Measurements from ENCODE around the gene UTF1. TPM values are rescaled to one million over a fixed set of nuclear protein-coding genes. Genes with fewer than 3 reads are reported as not detected.
A peak's percentile ranks its signal among the peaks of the same experiment; 100 is the strongest.

UTF1 gene
- total RNA-seq, 2 donors from 2014 or later: 9.2 TPM; not detected in 1

DNA sequence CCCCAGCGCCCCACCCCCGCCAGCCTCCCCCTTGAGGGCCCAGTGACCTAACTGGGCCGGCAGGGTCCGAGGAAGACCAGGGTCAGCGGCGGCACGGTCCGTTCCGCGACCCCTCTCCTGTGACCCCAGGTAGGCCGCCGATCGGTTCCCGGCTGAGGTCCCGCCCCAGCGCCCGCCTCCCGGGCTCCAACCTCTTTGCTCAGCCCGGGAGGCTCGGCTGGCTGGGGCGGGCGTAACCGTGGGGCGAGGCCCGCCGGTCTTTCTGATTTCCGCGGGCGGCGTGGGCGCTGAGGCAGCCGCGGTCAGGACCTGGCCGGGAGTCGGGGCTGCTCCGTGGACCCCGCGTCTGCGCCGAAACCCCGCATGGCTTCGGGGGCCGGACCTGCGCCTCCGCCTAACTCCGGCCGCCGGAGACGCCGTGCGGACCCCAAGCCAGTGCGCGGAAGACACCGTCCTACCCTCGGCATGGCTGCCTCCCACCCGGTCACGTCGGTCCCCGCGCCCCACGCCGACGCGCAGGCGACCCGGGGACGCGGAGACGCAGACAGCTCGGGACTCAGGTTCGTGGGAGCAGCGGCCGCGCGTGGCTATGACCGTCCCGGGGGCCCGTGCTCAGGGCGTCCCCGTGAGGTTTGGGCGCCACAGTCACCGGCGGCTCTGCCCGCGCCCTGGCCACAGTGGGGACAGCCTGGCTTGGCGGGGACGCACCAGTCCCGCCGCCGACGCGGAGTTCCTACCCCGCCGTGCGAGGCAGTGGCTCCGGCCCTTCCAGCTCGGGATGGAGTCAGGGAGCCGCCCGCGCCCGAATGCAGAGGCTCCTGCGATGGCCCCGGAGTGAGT is 6.6 kb downstream of the UTF1 start:
- peaks cover 53% of the 10 kb centered on the region for H3K27me3 ChIP-seq (replicated peaks; ENCODE audit: insufficient read depth)

GRCh38 chr10:133237241-133237587 is 7.2 kb downstream of the UTF1 start:
- Histone ChIP-seq H3K36me3 (no peaks in the 10 kb centered on the region), H3K4me3 (peak overlapping the region in 1 of 2 donors; percentile 27), H3K9me3 (no peaks in the 10 kb centered on the region), H3K4me1 (replicated peaks) (peaks cover 10% of the 10 kb centered on the region), H3K27ac (no peak overlapping the region), H3K27me3 (replicated peaks; ENCODE audit: insufficient read depth) (peaks cover 49% of the 10 kb centered on the region)
- TF ChIP-seq POLR2AphosphoS5 (IDR thresholded peaks at IDR 0.05) (no peak), POLR2A (IDR thresholded peaks at IDR 0.05) (no peak), CTCF (IDR thresholded peaks at IDR 0.05) (no peak)
- WGBS: 3% methylated on average over 24 of the region's 32 CpGs
- intact Hi-C loops (cut with DNase I): no loop called here
- DNase-seq (ENCODE audit: low spot score): no peak

More for the DNA sequence above, 6.6 kb downstream of the UTF1 start:
- H3K9me3 ChIP-seq: no peaks in the 10 kb centered on the region
- no peak for DNase-seq (ENCODE audit: low spot score)
- intact Hi-C loops (cut with DNase I): no loop called here
- peak overlapping the region in 1 of 2 donors; percentile 27 for H3K4me3 ChIP-seq
- no peaks in the 10 kb centered on the region for H3K36me3 ChIP-seq
- H3K27ac ChIP-seq: no peak overlapping the region
- WGBS: 0% methylated on average over 20 of the region's 103 CpGs
- TF ChIP-seq CTCF (IDR thresholded peaks at IDR 0.05) (no peak), POLR2A (IDR thresholded peaks at IDR 0.05) (no peak), POLR2AphosphoS5 (IDR thresholded peaks at IDR 0.05) (no peak)
- H3K4me1 ChIP-seq (replicated peaks): peaks cover 10% of the 10 kb centered on the region

DNA sequence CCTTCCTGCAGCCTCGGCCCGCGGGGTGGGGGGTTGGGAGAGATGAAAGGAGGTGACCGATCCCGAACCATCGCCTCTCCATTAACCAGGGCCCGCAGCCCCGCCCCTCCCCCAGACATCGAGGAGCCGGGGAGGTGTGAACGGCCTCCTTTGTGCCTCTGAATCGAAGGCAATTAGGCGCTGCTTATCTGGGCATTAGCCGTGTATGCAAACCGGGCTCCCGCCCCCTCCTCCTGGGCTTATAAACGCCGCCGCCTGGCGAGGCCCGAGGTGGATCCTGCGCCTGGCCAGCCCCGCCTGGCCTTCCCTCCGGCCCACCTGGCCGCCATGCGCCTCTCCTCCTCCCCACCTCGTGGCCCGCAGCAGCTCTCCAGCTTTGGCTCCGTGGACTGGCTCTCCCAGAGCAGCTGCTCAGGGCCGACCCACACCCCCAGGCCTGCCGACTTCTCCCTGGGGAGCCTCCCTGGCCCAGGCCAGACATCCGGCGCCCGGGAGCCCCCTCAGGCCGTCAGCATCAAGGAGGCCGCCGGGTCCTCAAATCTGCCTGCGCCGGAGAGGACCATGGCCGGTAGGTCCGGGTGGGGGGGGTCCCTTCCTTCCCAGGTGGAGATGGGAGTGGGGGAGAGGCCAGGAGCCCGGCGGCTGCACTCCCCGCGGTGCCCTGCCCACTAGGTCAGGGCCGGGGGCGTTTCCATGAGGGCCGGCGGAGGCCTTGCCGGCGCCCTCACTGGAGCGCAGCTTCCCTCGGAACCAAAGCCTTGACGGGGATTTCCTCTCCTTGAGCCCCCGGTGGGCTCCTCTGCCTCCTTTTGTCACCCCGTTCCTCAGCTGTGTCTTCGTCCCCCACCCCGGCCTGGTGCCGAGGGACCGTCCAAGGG is 7.8 kb downstream of the UTF1 start, which contains the start of gene VENTX:
VENTX (plus strand) TSS at position 268 of the 878 bp plus-strand sequence; CDS start at position 328, 60 bp downstream.
- Histone ChIP-seq H3K27me3 (replicated peaks; ENCODE audit: insufficient read depth) (peaks cover 48% of the 10 kb centered on the region), H3K4me1 (replicated peaks) (peaks cover 10% of the 10 kb centered on the region), H3K36me3 (no peaks in the 10 kb centered on the region), H3K9me3 (no peaks in the 10 kb centered on the region), H3K4me3 (peak within 1 kb of the TSS in 1 of 2 donors; percentile 27), H3K27ac (no peak within 1 kb of the TSS)
- intact Hi-C loops (cut with DNase I): no loop called here
- 14% methylated on average over 40 of the region's 60 CpGs for WGBS
- no peak for TF ChIP-seq POLR2AphosphoS5 (IDR thresholded peaks at IDR 0.05)
- TF ChIP-seq CTCF (IDR thresholded peaks at IDR 0.05): no peak
- no peak for TF ChIP-seq POLR2A (IDR thresholded peaks at IDR 0.05)
- DNase-seq (ENCODE audit: low spot score): no peak

- Histone ChIP-seq H3K27ac (no peak overlapping the region), H3K4me1 (replicated peaks) (peaks cover 10% of the 10 kb centered on the region), H3K27me3 (replicated peaks; ENCODE audit: insufficient read depth) (peaks cover 45% of the 10 kb centered on the region), H3K4me3 (no peak overlapping the region), H3K9me3 (no peaks in the 10 kb centered on the region), H3K36me3 (no peaks in the 10 kb centered on the region)
- no peak for TF ChIP-seq POLR2AphosphoS5 (IDR thresholded peaks at IDR 0.05)
- TF ChIP-seq CTCF (IDR thresholded peaks at IDR 0.05): no peak
- no peak for TF ChIP-seq POLR2A (IDR thresholded peaks at IDR 0.05)
- DNase-seq (ENCODE audit: low spot score): no peak
- WGBS: 53% methylated on average over 15 of the region's 15 CpGs
- intact Hi-C loops (cut with DNase I): no loop called here
Measured at GRCh38 chr10:133238466-133238804, 8.4 kb downstream of the UTF1 start.

All from prostate gland (tissue), 2 donors.